HEK293 (cell line): Measurements from ENCODE around the gene BCL2.
A peak's percentile ranks its signal among the peaks of the same experiment; 100 is the strongest.

Experiments used
- IKZF3 ChIP-seq: fragments of 450-650 bp; IDR thresholded peaks from 2 replicates; pipeline ENCODE4 v1.5.0; 2018; ENCODE audit warnings: missing biosample characterization, mild to moderate bottlenecking, missing genetic modification characterization, moderate library complexity
- KLF10 ChIP-seq: fragments of 450-650 bp; IDR thresholded peaks from 2 replicates; pipeline ENCODE4 v1.5.1; 2018; ENCODE audit warnings: missing biosample characterization, mild to moderate bottlenecking, missing genetic modification characterization
- SP2 ChIP-seq: fragments of 450-650 bp; formaldehyde crosslinking; IDR thresholded peaks from 2 replicates; pipeline ENCODE4 v1.5.1; 2016; ENCODE audit warnings: missing biosample characterization, missing genetic modification characterization
- SP3 ChIP-seq: fragments of 450-650 bp; formaldehyde crosslinking; IDR thresholded peaks from 2 replicates; pipeline ENCODE4 v1.5.1; 2016; ENCODE audit warnings: missing biosample characterization, missing genetic modification characterization
- YY1 ChIP-seq: fragments of 450-650 bp; formaldehyde crosslinking; IDR thresholded peaks from 2 replicates; pipeline ENCODE4 v1.5.1; 2018; ENCODE audit warnings: missing biosample characterization, missing genetic modification characterization
- ZNF221 ChIP-seq: fragments of 450-650 bp; formaldehyde crosslinking; IDR thresholded peaks from 2 replicates; pipeline ENCODE4 v1.5.1; 2017; ENCODE audit warnings: missing biosample characterization, missing genetic modification characterization, borderline replicate concordance
- ZNF239 ChIP-seq: fragments of 450-650 bp; formaldehyde crosslinking; IDR thresholded peaks from 2 replicates; pipeline ENCODE4 v1.5.1; 2016; ENCODE audit warnings: missing biosample characterization, missing genetic modification characterization
- ZNF341 ChIP-seq: fragments of 450-650 bp; formaldehyde crosslinking; IDR thresholded peaks from 2 replicates; pipeline ENCODE4; 2016; ENCODE audit warnings: low read depth, missing biosample characterization, missing genetic modification characterization
- ZNF521 ChIP-seq: fragments of 450-650 bp; formaldehyde crosslinking; IDR thresholded peaks from 2 replicates; pipeline ENCODE4 v1.5.1; 2017; ENCODE audit warnings: missing biosample characterization, mild to moderate bottlenecking, missing genetic modification characterization
- ZNF610 ChIP-seq: fragments of 450-650 bp; formaldehyde crosslinking; IDR thresholded peaks from 2 replicates; pipeline ENCODE4 v1.5.1; 2016; ENCODE audit warnings: missing biosample characterization, missing genetic modification characterization, borderline replicate concordance
- ZNF658 ChIP-seq: fragments of 450-650 bp; formaldehyde crosslinking; IDR thresholded peaks from 2 replicates; pipeline ENCODE4; 2016; ENCODE audit warnings: missing biosample characterization, missing genetic modification characterization
- ZNF677 ChIP-seq: fragments of 450-650 bp; IDR thresholded peaks from 2 replicates; pipeline ENCODE4 v1.5.0; 2018; ENCODE audit warnings: missing biosample characterization, mild to moderate bottlenecking, missing genetic modification characterization, moderate library complexity
- TF ChIP-seq, protein P1 (sequence below): fragments of 450-650 bp; formaldehyde crosslinking; IDR thresholded peaks from 2 replicates; pipeline ENCODE4 v1.5.1; 2017; ENCODE audit warnings: missing biosample characterization, missing genetic modification characterization
- TF ChIP-seq, protein P2 (sequence below): fragments of 450-650 bp; formaldehyde crosslinking; IDR thresholded peaks from 2 replicates; pipeline ENCODE4 v1.5.1; 2016; ENCODE audit warnings: missing biosample characterization, missing genetic modification characterization, borderline replicate concordance
- TF ChIP-seq, protein P3 (sequence below): fragments of 450-650 bp; formaldehyde crosslinking; IDR thresholded peaks from 2 replicates; pipeline ENCODE4 v1.5.1; 2017; ENCODE audit warnings: missing biosample characterization, missing genetic modification characterization
- TF ChIP-seq, protein P4 (sequence below): fragments of 450-650 bp; formaldehyde crosslinking; conservative IDR thresholded peaks from 2 replicates; pipeline ENCODE4 v1.5.1; 2016; ENCODE audit warnings: low read depth, missing biosample characterization, missing genetic modification characterization
- TF ChIP-seq, protein P5 (sequence below): fragments of 450-650 bp; formaldehyde crosslinking; IDR thresholded peaks from 2 replicates; pipeline ENCODE4 v1.5.1; 2017; ENCODE audit warnings: missing biosample characterization, mild to moderate bottlenecking, missing genetic modification characterization, moderate library complexity
- TF ChIP-seq, protein P6 (sequence below): fragments of 450-650 bp; formaldehyde crosslinking; IDR thresholded peaks from 2 replicates; pipeline ENCODE4 v1.5.1; 2016; ENCODE audit warnings: missing biosample characterization, missing genetic modification characterization

BCL2 gene

DNA sequence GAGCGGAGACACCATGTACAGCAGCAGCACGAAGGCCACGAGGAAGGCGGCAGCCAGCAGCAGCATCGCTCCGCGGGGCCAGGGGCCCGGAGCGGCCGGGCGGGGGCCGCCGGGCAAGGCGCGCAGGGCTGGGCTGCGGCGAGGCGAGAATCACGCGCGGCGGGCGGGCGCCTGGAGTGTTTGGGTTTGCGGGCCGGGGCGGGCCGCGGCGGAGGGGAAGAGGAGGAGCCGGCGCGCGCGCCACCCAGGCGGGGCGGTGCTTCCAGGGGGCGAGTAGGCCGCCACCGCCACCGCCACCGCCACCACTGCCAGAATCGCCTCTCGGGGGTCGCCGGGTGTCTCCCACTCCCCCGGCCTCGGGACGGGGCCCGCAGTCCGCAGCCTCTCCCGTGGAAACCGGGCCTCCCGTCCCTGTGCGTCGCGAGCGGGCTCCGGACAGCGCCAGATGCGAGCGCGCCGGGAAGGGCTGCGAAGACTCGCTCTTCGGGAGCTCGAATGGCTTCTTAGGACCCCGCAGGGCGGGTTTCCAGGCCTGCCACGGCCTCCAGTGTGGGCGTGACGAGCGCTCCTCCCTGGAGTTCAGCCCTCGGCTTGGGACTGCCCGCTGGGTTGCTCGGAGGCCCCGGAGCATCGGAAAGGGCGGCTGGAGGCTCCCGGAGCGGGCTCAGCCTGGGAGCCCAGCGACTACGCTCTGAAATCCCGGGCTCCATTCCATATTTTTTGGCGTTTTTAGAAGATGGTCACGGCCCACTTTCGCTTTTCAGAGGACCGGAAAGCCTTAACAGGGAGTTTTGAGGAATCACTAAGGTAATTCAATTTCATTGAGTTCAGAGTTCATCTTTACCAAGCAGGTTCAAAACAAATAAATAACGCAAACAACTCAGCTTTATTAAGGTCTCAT lies 47.7 kb upstream of the BCL2 start, which contains the start of gene KDSR (continued):
- no peak for TF ChIP-seq ZNF658 (tag by site-specific recombination)
- TF ChIP-seq KLF10 (tag by site-specific recombination): peak; percentile 94
- 0 out of 2 replicates have a peak, but pooled peaks have one; percentile 13 for TF ChIP-seq ZNF677 (tag by site-specific recombination)
- TF ChIP-seq, protein P1, sequence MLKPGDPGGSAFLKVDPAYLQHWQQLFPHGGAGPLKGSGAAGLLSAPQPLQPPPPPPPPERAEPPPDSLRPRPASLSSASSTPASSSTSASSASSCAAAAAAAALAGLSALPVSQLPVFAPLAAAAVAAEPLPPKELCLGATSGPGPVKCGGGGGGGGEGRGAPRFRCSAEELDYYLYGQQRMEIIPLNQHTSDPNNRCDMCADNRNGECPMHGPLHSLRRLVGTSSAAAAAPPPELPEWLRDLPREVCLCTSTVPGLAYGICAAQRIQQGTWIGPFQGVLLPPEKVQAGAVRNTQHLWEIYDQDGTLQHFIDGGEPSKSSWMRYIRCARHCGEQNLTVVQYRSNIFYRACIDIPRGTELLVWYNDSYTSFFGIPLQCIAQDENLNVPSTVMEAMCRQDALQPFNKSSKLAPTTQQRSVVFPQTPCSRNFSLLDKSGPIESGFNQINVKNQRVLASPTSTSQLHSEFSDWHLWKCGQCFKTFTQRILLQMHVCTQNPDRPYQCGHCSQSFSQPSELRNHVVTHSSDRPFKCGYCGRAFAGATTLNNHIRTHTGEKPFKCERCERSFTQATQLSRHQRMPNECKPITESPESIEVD (tag by site-specific recombination): peak; percentile 43; the same call in 1 of the 2 replicates
- peak; percentile 90 for TF ChIP-seq ZNF610 (tag by site-specific recombination)
- TF ChIP-seq ZNF341: peak; percentile 88
- TF ChIP-seq ZNF221 (tag by site-specific recombination): no peak
- TF ChIP-seq, protein P2, sequence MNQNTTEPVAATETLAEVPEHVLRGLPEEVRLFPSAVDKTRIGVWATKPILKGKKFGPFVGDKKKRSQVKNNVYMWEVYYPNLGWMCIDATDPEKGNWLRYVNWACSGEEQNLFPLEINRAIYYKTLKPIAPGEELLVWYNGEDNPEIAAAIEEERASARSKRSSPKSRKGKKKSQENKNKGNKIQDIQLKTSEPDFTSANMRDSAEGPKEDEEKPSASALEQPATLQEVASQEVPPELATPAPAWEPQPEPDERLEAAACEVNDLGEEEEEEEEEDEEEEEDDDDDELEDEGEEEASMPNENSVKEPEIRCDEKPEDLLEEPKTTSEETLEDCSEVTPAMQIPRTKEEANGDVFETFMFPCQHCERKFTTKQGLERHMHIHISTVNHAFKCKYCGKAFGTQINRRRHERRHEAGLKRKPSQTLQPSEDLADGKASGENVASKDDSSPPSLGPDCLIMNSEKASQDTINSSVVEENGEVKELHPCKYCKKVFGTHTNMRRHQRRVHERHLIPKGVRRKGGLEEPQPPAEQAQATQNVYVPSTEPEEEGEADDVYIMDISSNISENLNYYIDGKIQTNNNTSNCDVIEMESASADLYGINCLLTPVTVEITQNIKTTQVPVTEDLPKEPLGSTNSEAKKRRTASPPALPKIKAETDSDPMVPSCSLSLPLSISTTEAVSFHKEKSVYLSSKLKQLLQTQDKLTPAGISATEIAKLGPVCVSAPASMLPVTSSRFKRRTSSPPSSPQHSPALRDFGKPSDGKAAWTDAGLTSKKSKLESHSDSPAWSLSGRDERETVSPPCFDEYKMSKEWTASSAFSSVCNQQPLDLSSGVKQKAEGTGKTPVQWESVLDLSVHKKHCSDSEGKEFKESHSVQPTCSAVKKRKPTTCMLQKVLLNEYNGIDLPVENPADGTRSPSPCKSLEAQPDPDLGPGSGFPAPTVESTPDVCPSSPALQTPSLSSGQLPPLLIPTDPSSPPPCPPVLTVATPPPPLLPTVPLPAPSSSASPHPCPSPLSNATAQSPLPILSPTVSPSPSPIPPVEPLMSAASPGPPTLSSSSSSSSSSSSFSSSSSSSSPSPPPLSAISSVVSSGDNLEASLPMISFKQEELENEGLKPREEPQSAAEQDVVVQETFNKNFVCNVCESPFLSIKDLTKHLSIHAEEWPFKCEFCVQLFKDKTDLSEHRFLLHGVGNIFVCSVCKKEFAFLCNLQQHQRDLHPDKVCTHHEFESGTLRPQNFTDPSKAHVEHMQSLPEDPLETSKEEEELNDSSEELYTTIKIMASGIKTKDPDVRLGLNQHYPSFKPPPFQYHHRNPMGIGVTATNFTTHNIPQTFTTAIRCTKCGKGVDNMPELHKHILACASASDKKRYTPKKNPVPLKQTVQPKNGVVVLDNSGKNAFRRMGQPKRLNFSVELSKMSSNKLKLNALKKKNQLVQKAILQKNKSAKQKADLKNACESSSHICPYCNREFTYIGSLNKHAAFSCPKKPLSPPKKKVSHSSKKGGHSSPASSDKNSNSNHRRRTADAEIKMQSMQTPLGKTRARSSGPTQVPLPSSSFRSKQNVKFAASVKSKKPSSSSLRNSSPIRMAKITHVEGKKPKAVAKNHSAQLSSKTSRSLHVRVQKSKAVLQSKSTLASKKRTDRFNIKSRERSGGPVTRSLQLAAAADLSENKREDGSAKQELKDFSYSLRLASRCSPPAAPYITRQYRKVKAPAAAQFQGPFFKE (tag by site-specific recombination): no peak
- peak; percentile 55; the same call in 1 of the 2 replicates for TF ChIP-seq ZNF239 (tag by site-specific recombination)
- TF ChIP-seq SP3 (tag by site-specific recombination): peak; percentile 98
- TF ChIP-seq, protein P3, sequence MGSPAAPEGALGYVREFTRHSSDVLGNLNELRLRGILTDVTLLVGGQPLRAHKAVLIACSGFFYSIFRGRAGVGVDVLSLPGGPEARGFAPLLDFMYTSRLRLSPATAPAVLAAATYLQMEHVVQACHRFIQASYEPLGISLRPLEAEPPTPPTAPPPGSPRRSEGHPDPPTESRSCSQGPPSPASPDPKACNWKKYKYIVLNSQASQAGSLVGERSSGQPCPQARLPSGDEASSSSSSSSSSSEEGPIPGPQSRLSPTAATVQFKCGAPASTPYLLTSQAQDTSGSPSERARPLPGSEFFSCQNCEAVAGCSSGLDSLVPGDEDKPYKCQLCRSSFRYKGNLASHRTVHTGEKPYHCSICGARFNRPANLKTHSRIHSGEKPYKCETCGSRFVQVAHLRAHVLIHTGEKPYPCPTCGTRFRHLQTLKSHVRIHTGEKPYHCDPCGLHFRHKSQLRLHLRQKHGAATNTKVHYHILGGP: peak; percentile 44; the same call in 1 of the 2 replicates
- peak; percentile 84 for TF ChIP-seq SP2 (tag by site-specific recombination)
- peak; percentile 62 for TF ChIP-seq YY1 (tag by site-specific recombination)
- TF ChIP-seq, protein P4, sequence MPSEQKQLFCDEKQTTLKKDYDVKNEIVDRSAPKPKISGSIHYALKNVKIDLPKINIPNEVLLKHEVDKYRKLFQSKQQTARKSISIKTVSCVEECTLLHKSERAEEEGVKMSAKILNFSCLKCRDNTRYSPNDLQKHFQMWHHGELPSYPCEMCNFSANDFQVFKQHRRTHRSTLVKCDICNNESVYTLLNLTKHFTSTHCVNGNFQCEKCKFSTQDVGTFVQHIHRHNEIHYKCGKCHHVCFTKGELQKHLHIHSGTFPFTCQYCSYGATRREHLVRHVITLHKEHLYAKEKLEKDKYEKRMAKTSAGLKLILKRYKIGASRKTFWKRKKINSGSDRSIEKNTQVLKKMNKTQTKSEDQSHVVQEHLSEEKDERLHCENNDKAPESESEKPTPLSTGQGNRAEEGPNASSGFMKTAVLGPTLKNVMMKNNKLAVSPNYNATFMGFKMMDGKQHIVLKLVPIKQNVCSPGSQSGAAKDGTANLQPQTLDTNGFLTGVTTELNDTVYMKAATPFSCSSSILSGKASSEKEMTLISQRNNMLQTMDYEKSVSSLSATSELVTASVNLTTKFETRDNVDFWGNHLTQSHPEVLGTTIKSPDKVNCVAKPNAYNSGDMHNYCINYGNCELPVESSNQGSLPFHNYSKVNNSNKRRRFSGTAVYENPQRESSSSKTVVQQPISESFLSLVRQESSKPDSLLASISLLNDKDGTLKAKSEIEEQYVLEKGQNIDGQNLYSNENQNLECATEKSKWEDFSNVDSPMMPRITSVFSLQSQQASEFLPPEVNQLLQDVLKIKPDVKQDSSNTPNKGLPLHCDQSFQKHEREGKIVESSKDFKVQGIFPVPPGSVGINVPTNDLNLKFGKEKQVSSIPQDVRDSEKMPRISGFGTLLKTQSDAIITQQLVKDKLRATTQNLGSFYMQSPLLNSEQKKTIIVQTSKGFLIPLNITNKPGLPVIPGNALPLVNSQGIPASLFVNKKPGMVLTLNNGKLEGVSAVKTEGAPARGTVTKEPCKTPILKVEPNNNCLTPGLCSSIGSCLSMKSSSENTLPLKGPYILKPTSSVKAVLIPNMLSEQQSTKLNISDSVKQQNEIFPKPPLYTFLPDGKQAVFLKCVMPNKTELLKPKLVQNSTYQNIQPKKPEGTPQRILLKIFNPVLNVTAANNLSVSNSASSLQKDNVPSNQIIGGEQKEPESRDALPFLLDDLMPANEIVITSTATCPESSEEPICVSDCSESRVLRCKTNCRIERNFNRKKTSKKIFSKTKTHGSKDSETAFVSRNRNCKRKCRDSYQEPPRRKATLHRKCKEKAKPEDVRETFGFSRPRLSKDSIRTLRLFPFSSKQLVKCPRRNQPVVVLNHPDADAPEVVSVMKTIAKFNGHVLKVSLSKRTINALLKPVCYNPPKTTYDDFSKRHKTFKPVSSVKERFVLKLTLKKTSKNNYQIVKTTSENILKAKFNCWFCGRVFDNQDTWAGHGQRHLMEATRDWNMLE: peak; percentile 39; the same call in 1 of the 2 replicates
- TF ChIP-seq, protein P5, sequence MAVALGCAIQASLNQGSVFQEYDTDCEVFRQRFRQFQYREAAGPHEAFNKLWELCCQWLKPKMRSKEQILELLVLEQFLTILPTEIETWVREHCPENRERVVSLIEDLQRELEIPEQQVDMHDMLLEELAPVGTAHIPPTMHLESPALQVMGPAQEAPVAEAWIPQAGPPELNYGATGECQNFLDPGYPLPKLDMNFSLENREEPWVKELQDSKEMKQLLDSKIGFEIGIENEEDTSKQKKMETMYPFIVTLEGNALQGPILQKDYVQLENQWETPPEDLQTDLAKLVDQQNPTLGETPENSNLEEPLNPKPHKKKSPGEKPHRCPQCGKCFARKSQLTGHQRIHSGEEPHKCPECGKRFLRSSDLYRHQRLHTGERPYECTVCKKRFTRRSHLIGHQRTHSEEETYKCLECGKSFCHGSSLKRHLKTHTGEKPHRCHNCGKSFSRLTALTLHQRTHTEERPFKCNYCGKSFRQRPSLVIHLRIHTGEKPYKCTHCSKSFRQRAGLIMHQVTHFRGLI (tag by site-specific recombination): peak; percentile 80
- no peak for TF ChIP-seq ZNF521
- TF ChIP-seq, protein P6, sequence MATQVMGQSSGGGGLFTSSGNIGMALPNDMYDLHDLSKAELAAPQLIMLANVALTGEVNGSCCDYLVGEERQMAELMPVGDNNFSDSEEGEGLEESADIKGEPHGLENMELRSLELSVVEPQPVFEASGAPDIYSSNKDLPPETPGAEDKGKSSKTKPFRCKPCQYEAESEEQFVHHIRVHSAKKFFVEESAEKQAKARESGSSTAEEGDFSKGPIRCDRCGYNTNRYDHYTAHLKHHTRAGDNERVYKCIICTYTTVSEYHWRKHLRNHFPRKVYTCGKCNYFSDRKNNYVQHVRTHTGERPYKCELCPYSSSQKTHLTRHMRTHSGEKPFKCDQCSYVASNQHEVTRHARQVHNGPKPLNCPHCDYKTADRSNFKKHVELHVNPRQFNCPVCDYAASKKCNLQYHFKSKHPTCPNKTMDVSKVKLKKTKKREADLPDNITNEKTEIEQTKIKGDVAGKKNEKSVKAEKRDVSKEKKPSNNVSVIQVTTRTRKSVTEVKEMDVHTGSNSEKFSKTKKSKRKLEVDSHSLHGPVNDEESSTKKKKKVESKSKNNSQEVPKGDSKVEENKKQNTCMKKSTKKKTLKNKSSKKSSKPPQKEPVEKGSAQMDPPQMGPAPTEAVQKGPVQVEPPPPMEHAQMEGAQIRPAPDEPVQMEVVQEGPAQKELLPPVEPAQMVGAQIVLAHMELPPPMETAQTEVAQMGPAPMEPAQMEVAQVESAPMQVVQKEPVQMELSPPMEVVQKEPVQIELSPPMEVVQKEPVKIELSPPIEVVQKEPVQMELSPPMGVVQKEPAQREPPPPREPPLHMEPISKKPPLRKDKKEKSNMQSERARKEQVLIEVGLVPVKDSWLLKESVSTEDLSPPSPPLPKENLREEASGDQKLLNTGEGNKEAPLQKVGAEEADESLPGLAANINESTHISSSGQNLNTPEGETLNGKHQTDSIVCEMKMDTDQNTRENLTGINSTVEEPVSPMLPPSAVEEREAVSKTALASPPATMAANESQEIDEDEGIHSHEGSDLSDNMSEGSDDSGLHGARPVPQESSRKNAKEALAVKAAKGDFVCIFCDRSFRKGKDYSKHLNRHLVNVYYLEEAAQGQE (tag by site-specific recombination): 0 out of 2 replicates have a peak, but pooled peaks have one; percentile 21
- peak; percentile 95 for TF ChIP-seq IKZF3 (tag by site-specific recombination)
